GM19035 (cell line): Measurements from ENCODE around the gene GALNT14.

Experiments used
- ATAC-seq: cut with Tn5 transposase; IDR thresholded peaks from one replicate; pipeline ENCODE4 v1.9.1; 2021; ENCODE audit not compliant: unreplicated experiment

The GALNT14 gene

GRCh38 chr2:30862054-30862651 lies 276.1 kb downstream of the GALNT14 start:
- ATAC-seq, result no peak

- ATAC-seq, result no peak
Observed at GRCh38 chr2:30860726-30861125, 277.5 kb downstream of the GALNT14 start.
